Measurements from ENCODE around the gene TLN1. TPM values are rescaled to one million over a fixed set of nuclear protein-coding genes. Genes with fewer than 3 reads are reported as not detected.

The TLN1 gene
- total RNA-seq, 1 experiment from 2014 or later = 173 TPM

DNA sequence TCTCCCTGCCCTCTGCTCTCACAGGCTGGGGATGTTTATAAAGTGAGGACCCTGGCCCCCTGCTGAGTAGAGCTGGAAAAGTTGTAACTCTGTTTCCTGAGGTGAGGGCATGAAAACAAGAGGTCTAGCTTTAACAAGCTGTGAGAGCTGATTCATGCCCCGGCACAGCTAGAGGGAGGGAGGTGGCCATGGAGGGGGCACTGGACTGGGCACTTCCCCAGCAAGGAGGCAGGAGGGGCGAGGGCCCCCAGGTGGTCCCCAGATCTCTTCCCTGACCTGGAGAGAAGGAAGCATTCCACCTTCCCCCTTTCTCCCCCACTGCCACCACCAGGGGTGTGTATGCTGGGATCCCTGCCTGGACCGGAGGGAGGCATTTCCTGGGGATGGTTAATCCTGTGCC is 22.3 kb upstream of the TLN1 start, which contains the start of gene MSMP:
TSS of gene MSMP (minus strand) at position 13 of the 400 bp plus-strand sequence. CDS start 147 bp downstream, outside the sequence.
- TF ChIP-seq EZH2 (IDR thresholded peaks at IDR 0.05; ENCODE audit: borderline replicate concordance, low read depth, low read length, poor library complexity, severe bottlenecking) = no peak
- TF ChIP-seq, protein P1, sequence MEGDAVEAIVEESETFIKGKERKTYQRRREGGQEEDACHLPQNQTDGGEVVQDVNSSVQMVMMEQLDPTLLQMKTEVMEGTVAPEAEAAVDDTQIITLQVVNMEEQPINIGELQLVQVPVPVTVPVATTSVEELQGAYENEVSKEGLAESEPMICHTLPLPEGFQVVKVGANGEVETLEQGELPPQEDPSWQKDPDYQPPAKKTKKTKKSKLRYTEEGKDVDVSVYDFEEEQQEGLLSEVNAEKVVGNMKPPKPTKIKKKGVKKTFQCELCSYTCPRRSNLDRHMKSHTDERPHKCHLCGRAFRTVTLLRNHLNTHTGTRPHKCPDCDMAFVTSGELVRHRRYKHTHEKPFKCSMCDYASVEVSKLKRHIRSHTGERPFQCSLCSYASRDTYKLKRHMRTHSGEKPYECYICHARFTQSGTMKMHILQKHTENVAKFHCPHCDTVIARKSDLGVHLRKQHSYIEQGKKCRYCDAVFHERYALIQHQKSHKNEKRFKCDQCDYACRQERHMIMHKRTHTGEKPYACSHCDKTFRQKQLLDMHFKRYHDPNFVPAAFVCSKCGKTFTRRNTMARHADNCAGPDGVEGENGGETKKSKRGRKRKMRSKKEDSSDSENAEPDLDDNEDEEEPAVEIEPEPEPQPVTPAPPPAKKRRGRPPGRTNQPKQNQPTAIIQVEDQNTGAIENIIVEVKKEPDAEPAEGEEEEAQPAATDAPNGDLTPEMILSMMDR (conservative IDR thresholded peaks at IDR 0.05; ENCODE audit: low read depth, low read length) = no peak
- ChIA-PET CTCF (no interaction called here), POLR2A (ENCODE audit: low non-redundant PET) (no interaction called here)
- Histone ChIP-seq H3K4me3 (ENCODE audit: low read depth, low read length, poor library complexity, severe bottlenecking) (no peak within 1 kb of the TSS), H3K36me3 (ENCODE audit: insufficient read depth, low read length, poor library complexity, severe bottlenecking) (peaks cover 7% of the 10 kb centered on the region), H3K4me1 (ENCODE audit: insufficient read depth, low read length, poor library complexity, severe bottlenecking) (peaks cover 17% of the 10 kb centered on the region), H3K27me3 (replicated peaks; ENCODE audit: insufficient read depth, low read depth, low read length, poor library complexity) (no peaks in the 10 kb centered on the region), H3K9me3 (ENCODE audit: low read depth, low read length, poor library complexity, severe bottlenecking) (no peaks in the 10 kb centered on the region), H3K27ac (ENCODE audit: low read depth, low read length, poor library complexity, severe bottlenecking) (no peak within 1 kb of the TSS)
- no peak for DNase-seq (ENCODE audit: low spot score)
- intact Hi-C loops (cut with micrococcal nuclease; ENCODE audit: unreplicated experiment) = no loop called here
- BruUV-seq (replicated peaks) = no TSS peak

GRCh38 chr9:35753466-35753865 is 21.5 kb upstream of the TLN1 start:
- no peaks in the 10 kb centered on the region for H3K9me3 ChIP-seq (ENCODE audit: low read depth, low read length, poor library complexity, severe bottlenecking)
- H3K4me1 ChIP-seq (ENCODE audit: insufficient read depth, low read length, poor library complexity, severe bottlenecking) = peaks cover 13% of the 10 kb centered on the region
- ChIA-PET CTCF (interaction anchor here (0.5 kb wide), 1 partner anchor 143 kb away, joined by 3 read pairs; no protein-coding TSS in a partner anchor), POLR2A (ENCODE audit: low non-redundant PET) (no interaction called here)
- no peak overlapping the region for H3K4me3 ChIP-seq (ENCODE audit: low read depth, low read length, poor library complexity, severe bottlenecking)
- no peak overlapping the region for H3K27ac ChIP-seq (ENCODE audit: low read depth, low read length, poor library complexity, severe bottlenecking)
- BruUV-seq (replicated peaks) = no TSS peak
- no peak for DNase-seq (ENCODE audit: low spot score)
- no peaks in the 10 kb centered on the region for H3K27me3 ChIP-seq (replicated peaks; ENCODE audit: insufficient read depth, low read depth, low read length, poor library complexity)
- peaks cover 7% of the 10 kb centered on the region for H3K36me3 ChIP-seq (ENCODE audit: insufficient read depth, low read length, poor library complexity, severe bottlenecking)
- TF ChIP-seq, protein P1 (conservative IDR thresholded peaks at IDR 0.05; ENCODE audit: low read depth, low read length) = no peak
- no peak for TF ChIP-seq EZH2 (IDR thresholded peaks at IDR 0.05; ENCODE audit: borderline replicate concordance, low read depth, low read length, poor library complexity, severe bottlenecking)
- intact Hi-C loops (cut with micrococcal nuclease; ENCODE audit: unreplicated experiment) = no loop called here

DNA sequence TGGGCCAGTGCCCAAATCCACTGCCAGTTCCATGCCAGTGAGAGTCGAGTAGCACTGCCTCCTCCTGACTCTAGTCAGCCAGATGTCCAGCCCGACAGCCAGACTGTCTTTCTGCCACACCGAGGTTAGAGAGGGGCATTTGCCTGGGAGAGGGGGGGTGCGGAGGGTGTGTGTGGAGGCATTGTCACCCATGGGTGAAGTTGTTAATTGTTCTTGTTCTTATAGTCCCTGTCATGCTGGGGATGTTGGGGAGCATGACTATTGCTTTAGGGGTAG is 18.2 kb upstream of the TLN1 start:
- DNase-seq (ENCODE audit: low spot score) = no peak
- intact Hi-C loops (cut with micrococcal nuclease; ENCODE audit: unreplicated experiment) = no loop called here
- BruUV-seq (replicated peaks) = no TSS peak
- Histone ChIP-seq H3K27me3 (replicated peaks; ENCODE audit: insufficient read depth, low read depth, low read length, poor library complexity) (no peaks in the 10 kb centered on the region), H3K4me3 (ENCODE audit: low read depth, low read length, poor library complexity, severe bottlenecking) (peak overlapping the region; percentile 96), H3K9me3 (ENCODE audit: low read depth, low read length, poor library complexity, severe bottlenecking) (no peaks in the 10 kb centered on the region), H3K27ac (ENCODE audit: low read depth, low read length, poor library complexity, severe bottlenecking) (no peak overlapping the region), H3K36me3 (ENCODE audit: insufficient read depth, low read length, poor library complexity, severe bottlenecking) (peaks cover 12% of the 10 kb centered on the region), H3K4me1 (ENCODE audit: insufficient read depth, low read length, poor library complexity, severe bottlenecking) (peaks cover 21% of the 10 kb centered on the region)
- no peak for TF ChIP-seq EZH2 (IDR thresholded peaks at IDR 0.05; ENCODE audit: borderline replicate concordance, low read depth, low read length, poor library complexity, severe bottlenecking)
- TF ChIP-seq, protein P1 (conservative IDR thresholded peaks at IDR 0.05; ENCODE audit: low read depth, low read length) = no peak
- POLR2A ChIA-PET (ENCODE audit: low non-redundant PET) = no interaction called here
- CTCF ChIA-PET = no interaction called here

Measured in A673 (cell line).